HFFc6 (cell line): ENCODE measurements around the gene ARHGEF3. TPM values are rescaled to one million over a fixed set of nuclear protein-coding genes. Genes with fewer than 3 reads are reported as not detected.

Experiments
- DNase-seq: peaks from one replicate; pipeline ENCODE4 v3.0.0-alpha.2; 2018
- H3K27ac Mint-ChIP-seq: 2 replicates; pipeline ENCODE4 v1.8.0; 2020; ENCODE audit warnings: mild to moderate bottlenecking, mixed read lengths
- H3K27me3 Mint-ChIP-seq: 2 replicates; pipeline ENCODE4 v1.8.0; 2021; ENCODE audit warnings: mild to moderate bottlenecking, moderate library complexity, mixed read lengths; ENCODE audit not compliant: insufficient read depth
- H3K36me3 Mint-ChIP-seq: 2 replicates; pipeline ENCODE4 v1.8.0; 2021; ENCODE audit warnings: low read depth, mixed read lengths
- H3K4me1 Mint-ChIP-seq: 2 replicates; pipeline ENCODE4 v1.8.0; 2020; ENCODE audit warnings: low read depth, mixed read lengths
- H3K4me3 Mint-ChIP-seq: 2 replicates; pipeline ENCODE4 v1.8.0; 2020; ENCODE audit warnings: mild to moderate bottlenecking, moderate library complexity, mixed read lengths
- H3K9me3 Mint-ChIP-seq: 2 replicates; pipeline ENCODE4 v1.8.0; 2020; ENCODE audit warnings: mild to moderate bottlenecking, mixed read lengths
- total RNA-seq, 6 experiments: library from RNA; stranded (reverse); fragmentation: NEBNext Ultra II Directional; extraction: Animal tissue kit (Norgen Biotek cat#: 25700); gene quantifications; 2 replicates in 1 of 6; 3 replicates in 5 of 6; pipeline ENCODE4 v1.2.3, GENCODE V29; 2021
- TF ChIP-seq, protein P1 (sequence below): fragments of 200-600 bp; sonication (generic); IDR thresholded peaks from 2 replicates; pipeline ENCODE4 v1.5.0; 2021; ENCODE audit warnings: antibody characterized with exemption, mild to moderate bottlenecking

ARHGEF3 gene
- total RNA-seq, 6 experiments from 2014 or later, result 1.7 to 5.9 (median 2.4) TPM

GRCh38 chr3:56812754-56813652 is 11.3 kb upstream of the ARHGEF3 start:
- Mint-ChIP-seq H3K4me3 (no peak overlapping the region), H3K9me3 (no peaks in the 10 kb centered on the region), H3K27me3 (peaks cover 7% of the 10 kb centered on the region), H3K4me1 (peaks cover 12% of the 10 kb centered on the region), H3K36me3 (no peaks in the 10 kb centered on the region), H3K27ac (no peak overlapping the region)
- TF ChIP-seq, protein P1, sequence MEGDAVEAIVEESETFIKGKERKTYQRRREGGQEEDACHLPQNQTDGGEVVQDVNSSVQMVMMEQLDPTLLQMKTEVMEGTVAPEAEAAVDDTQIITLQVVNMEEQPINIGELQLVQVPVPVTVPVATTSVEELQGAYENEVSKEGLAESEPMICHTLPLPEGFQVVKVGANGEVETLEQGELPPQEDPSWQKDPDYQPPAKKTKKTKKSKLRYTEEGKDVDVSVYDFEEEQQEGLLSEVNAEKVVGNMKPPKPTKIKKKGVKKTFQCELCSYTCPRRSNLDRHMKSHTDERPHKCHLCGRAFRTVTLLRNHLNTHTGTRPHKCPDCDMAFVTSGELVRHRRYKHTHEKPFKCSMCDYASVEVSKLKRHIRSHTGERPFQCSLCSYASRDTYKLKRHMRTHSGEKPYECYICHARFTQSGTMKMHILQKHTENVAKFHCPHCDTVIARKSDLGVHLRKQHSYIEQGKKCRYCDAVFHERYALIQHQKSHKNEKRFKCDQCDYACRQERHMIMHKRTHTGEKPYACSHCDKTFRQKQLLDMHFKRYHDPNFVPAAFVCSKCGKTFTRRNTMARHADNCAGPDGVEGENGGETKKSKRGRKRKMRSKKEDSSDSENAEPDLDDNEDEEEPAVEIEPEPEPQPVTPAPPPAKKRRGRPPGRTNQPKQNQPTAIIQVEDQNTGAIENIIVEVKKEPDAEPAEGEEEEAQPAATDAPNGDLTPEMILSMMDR, result no peak
- DNase-seq, result peak; percentile 24

GRCh38 chr3:56811546-56812202 is 9.9 kb upstream of the ARHGEF3 start:
- Mint-ChIP-seq H3K4me1 (peaks cover 12% of the 10 kb centered on the region), H3K36me3 (no peaks in the 10 kb centered on the region), H3K9me3 (no peaks in the 10 kb centered on the region), H3K27me3 (no peaks in the 10 kb centered on the region; the same call in 1 of the 2 replicates), H3K27ac (no peak overlapping the region), H3K4me3 (no peak overlapping the region)
- no peak for DNase-seq
- TF ChIP-seq, protein P1, result no peak

- Mint-ChIP-seq H3K9me3 (no peaks in the 10 kb centered on the region), H3K4me3 (no peak overlapping the region), H3K36me3 (no peaks in the 10 kb centered on the region), H3K27ac (no peak overlapping the region), H3K27me3 (no peaks in the 10 kb centered on the region; the same call in 1 of the 2 replicates), H3K4me1 (peaks cover 12% of the 10 kb centered on the region)
- no peak for DNase-seq
- TF ChIP-seq, protein P1, result no peak
Observed at GRCh38 chr3:56810577-56811545, 9.1 kb upstream of the ARHGEF3 start.

DNA sequence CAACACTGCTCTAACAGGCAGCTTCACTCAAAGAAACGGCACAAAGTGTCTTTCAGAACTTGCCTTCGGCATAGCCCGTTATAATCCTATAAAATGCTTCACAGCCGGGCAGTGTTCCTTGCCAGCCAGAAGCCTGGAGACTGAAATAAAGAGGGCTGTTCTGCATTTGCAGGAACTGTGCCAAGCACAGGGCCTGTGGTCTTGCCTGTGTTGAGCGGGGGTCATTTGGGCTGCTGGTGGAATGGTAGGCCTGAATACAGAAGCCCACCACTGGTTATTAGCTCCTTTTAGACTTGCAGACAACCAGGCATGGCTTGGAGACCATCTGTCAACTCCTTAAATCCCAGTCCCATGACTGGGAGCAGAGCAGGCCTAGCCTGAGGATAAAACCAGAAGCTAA is 4.7 kb upstream of the ARHGEF3 start:
- Mint-ChIP-seq H3K27ac (no peak overlapping the region), H3K4me1 (peaks cover 7% of the 10 kb centered on the region), H3K9me3 (no peaks in the 10 kb centered on the region), H3K4me3 (no peak overlapping the region), H3K36me3 (no peaks in the 10 kb centered on the region), H3K27me3 (no peaks in the 10 kb centered on the region; the same call in 1 of the 2 replicates)
- no peak for DNase-seq
- TF ChIP-seq, protein P1, result no peak

GRCh38 chr3:56802790-56803189 is 1.0 kb upstream of the ARHGEF3 start:
- H3K36me3 Mint-ChIP-seq, result no peaks in the 10 kb centered on the region
- no peaks in the 10 kb centered on the region for H3K9me3 Mint-ChIP-seq
- TF ChIP-seq, protein P1, result no peak
- H3K4me3 Mint-ChIP-seq, result no peak overlapping the region; the same call in 1 of the 2 replicates
- peaks cover 40% of the 10 kb centered on the region for H3K4me1 Mint-ChIP-seq
- no peaks in the 10 kb centered on the region; the same call in 1 of the 2 replicates for H3K27me3 Mint-ChIP-seq
- no peak for DNase-seq
- H3K27ac Mint-ChIP-seq, result no peak overlapping the region
